ENCODE data around the gene DPYD.
A peak's percentile ranks its signal among the peaks of the same experiment; 100 is the strongest.

DPYD gene

GRCh38 chr1:97163591-97164275 is 757.1 kb downstream of the DPYD start:
- DNase-seq (ENCODE audit: low spot score): no peak
- TF ChIP-seq, protein P1, sequence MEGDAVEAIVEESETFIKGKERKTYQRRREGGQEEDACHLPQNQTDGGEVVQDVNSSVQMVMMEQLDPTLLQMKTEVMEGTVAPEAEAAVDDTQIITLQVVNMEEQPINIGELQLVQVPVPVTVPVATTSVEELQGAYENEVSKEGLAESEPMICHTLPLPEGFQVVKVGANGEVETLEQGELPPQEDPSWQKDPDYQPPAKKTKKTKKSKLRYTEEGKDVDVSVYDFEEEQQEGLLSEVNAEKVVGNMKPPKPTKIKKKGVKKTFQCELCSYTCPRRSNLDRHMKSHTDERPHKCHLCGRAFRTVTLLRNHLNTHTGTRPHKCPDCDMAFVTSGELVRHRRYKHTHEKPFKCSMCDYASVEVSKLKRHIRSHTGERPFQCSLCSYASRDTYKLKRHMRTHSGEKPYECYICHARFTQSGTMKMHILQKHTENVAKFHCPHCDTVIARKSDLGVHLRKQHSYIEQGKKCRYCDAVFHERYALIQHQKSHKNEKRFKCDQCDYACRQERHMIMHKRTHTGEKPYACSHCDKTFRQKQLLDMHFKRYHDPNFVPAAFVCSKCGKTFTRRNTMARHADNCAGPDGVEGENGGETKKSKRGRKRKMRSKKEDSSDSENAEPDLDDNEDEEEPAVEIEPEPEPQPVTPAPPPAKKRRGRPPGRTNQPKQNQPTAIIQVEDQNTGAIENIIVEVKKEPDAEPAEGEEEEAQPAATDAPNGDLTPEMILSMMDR (IDR thresholded peaks at IDR 0.05; ENCODE audit: extremely low read depth, insufficient read depth, missing control alignments): no peak
- in situ Hi-C loops (cut with MboI; ENCODE audit: low pct_unique_long_range_greater_than_20kb, low sequenced_read_pairs, unreplicated experiment): no loop called here

DNA sequence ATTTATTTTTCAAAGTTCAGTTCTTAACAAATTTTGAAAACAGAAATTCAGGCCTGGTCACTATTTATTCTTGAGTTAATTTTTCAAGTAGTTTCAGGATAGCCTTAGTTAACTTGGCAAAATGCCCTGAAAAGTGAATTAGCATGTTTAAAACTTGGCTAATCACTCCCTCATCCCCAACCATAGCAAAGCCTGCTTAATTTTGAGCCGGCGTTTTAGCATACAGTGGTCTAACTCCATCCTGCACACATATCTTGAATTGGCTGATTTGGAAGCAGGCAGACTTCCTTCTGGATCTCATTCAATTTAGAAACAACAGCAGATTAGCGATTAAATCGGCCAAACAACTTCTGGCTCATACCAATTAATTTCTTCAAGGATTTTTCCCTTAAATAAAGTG is 760.0 kb downstream of the DPYD start:
- TF ChIP-seq, protein P1 (IDR thresholded peaks at IDR 0.05; ENCODE audit: extremely low read depth, insufficient read depth, missing control alignments): no peak
- DNase-seq (ENCODE audit: low spot score): no peak
- in situ Hi-C loops (cut with MboI; ENCODE audit: low pct_unique_long_range_greater_than_20kb, low sequenced_read_pairs, unreplicated experiment): no loop called here

- DNase-seq (ENCODE audit: low spot score): peak; percentile 4
- TF ChIP-seq, protein P1 (IDR thresholded peaks at IDR 0.05; ENCODE audit: extremely low read depth, insufficient read depth, missing control alignments): no peak
- in situ Hi-C loops (cut with MboI; ENCODE audit: low pct_unique_long_range_greater_than_20kb, low sequenced_read_pairs, unreplicated experiment): no loop called here
These were observed 761.5 kb downstream of the DPYD start for GRCh38 chr1:97159342-97159741.

DNA sequence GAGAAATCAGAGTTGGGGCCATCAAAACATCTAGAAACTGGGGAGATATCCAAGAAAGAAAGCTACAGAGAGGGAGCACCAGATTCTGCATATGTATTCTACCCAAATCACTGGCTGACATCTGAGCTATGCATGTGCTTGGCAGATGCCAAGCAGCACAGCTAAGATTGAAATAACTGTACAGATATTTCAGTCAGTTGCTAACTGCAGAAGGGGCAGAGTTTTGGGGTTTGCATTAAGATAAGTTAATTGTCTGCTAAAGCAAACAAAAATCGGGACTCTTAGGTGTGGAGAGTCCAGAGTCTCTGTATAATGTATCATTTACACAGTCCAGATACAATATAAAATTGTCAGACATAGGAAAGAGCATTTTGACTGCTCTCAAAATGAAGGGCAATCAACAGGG is 762.1 kb downstream of the DPYD start:
- TF ChIP-seq, protein P1 (IDR thresholded peaks at IDR 0.05; ENCODE audit: extremely low read depth, insufficient read depth, missing control alignments): no peak
- no peak for DNase-seq (ENCODE audit: low spot score)
- in situ Hi-C loops (cut with MboI; ENCODE audit: low pct_unique_long_range_greater_than_20kb, low sequenced_read_pairs, unreplicated experiment): no loop called here

DNA sequence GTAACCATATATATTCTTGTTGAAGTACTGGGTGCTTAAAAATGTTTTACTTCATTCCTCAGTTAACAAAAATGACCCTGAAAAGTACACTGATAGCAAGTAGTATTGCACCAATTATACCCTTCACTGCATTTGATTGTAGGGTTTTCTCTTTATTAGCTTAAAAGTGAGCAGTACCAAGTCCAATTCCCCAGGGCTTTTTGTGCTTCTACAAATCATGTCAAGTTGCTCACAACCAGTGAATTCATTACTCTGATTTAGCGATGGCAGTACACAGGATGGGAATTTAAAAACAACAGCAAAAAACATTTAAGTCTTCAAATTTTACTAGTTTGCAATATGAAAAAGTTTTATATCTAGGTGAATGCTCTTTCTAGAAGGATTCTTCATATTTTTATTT is 762.8 kb downstream of the DPYD start:
- in situ Hi-C loops (cut with MboI; ENCODE audit: low pct_unique_long_range_greater_than_20kb, low sequenced_read_pairs, unreplicated experiment): no loop called here
- DNase-seq (ENCODE audit: low spot score): no peak
- TF ChIP-seq, protein P1 (IDR thresholded peaks at IDR 0.05; ENCODE audit: extremely low read depth, insufficient read depth, missing control alignments): no peak

DNA sequence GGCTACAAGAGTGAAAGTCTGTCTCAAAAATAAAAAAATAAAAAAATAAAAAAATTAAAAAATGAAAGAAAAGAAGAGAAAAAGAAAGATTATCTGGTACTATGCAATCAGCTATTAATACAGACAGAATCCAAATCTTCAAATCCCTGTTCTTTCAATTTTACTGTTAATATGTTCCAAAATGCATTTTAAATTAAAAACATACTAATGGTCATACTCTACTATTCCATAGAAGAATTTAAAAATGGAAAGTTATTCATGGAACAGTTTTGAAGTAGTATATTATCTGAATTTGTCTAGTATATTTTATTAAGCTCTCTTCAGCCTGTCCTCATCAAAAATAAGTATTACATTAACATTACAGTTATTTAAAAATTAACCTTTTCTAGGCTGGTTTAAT is 769.2 kb downstream of the DPYD start:
- TF ChIP-seq, protein P1 (IDR thresholded peaks at IDR 0.05; ENCODE audit: extremely low read depth, insufficient read depth, missing control alignments): no peak
- in situ Hi-C loops (cut with MboI; ENCODE audit: low pct_unique_long_range_greater_than_20kb, low sequenced_read_pairs, unreplicated experiment): no loop called here
- no peak for DNase-seq (ENCODE audit: low spot score)

Measured in GM13977 (cell line).